Measurements from ENCODE around the gene FAM13A. TPM values are rescaled to one million over a fixed set of nuclear protein-coding genes. Genes with fewer than 3 reads are reported as not detected.

Gene FAM13A
- polyA plus RNA-seq, 1 donor from 2014 or later, result 4.0 TPM

- H3K4me2 ChIP-seq (ENCODE audit: low read length), result no peak overlapping the region
- no peak for TF ChIP-seq TAF1 (IDR thresholded peaks at IDR 0.05; ENCODE audit: low read depth)
- no peak for TF ChIP-seq EZH2 (IDR thresholded peaks at IDR 0.05; ENCODE audit: borderline replicate concordance, insufficient read depth, low read length, poor library complexity, severe bottlenecking)
- no peak for TF ChIP-seq EP300 (conservative IDR thresholded peaks at IDR 0.05; ENCODE audit: poor library complexity, severe bottlenecking)
- no peak for TF ChIP-seq SMC3 (conservative IDR thresholded peaks at IDR 0.05; ENCODE audit: poor library complexity)
- TF ChIP-seq POLR2AphosphoS5 (IDR thresholded peaks at IDR 0.05), result no peak
- no peak for TF ChIP-seq MXI1 (conservative IDR thresholded peaks at IDR 0.05; ENCODE audit: poor library complexity, severe bottlenecking)
- TF ChIP-seq, protein P1, sequence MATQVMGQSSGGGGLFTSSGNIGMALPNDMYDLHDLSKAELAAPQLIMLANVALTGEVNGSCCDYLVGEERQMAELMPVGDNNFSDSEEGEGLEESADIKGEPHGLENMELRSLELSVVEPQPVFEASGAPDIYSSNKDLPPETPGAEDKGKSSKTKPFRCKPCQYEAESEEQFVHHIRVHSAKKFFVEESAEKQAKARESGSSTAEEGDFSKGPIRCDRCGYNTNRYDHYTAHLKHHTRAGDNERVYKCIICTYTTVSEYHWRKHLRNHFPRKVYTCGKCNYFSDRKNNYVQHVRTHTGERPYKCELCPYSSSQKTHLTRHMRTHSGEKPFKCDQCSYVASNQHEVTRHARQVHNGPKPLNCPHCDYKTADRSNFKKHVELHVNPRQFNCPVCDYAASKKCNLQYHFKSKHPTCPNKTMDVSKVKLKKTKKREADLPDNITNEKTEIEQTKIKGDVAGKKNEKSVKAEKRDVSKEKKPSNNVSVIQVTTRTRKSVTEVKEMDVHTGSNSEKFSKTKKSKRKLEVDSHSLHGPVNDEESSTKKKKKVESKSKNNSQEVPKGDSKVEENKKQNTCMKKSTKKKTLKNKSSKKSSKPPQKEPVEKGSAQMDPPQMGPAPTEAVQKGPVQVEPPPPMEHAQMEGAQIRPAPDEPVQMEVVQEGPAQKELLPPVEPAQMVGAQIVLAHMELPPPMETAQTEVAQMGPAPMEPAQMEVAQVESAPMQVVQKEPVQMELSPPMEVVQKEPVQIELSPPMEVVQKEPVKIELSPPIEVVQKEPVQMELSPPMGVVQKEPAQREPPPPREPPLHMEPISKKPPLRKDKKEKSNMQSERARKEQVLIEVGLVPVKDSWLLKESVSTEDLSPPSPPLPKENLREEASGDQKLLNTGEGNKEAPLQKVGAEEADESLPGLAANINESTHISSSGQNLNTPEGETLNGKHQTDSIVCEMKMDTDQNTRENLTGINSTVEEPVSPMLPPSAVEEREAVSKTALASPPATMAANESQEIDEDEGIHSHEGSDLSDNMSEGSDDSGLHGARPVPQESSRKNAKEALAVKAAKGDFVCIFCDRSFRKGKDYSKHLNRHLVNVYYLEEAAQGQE (IDR thresholded peaks at IDR 0.05; ENCODE audit: borderline replicate concordance), result no peak
- TF ChIP-seq CTCF (IDR thresholded peaks at IDR 0.05; ENCODE audit: poor library complexity, severe bottlenecking), result no peak
- TF ChIP-seq RAD21 (conservative IDR thresholded peaks at IDR 0.05), result no peak
- H3K9me3 ChIP-seq (ENCODE audit: low read length), result no peaks in the 10 kb centered on the region
- no peak overlapping the region for H3K9ac ChIP-seq (ENCODE audit: low read length)
- H3K36me3 ChIP-seq (ENCODE audit: insufficient read depth, low read length), result peaks cover 2% of the 10 kb centered on the region
- no peak overlapping the region for H3K4me3 ChIP-seq (ENCODE audit: low read length)
- H3K27ac ChIP-seq (ENCODE audit: low read length), result no peak overlapping the region
- no peaks in the 10 kb centered on the region for H3K27me3 ChIP-seq (ENCODE audit: insufficient read depth, low read depth, low read length)
- no peaks in the 10 kb centered on the region for H3K9me2 ChIP-seq (ENCODE audit: insufficient read depth, low read length)
- no peak overlapping the region for H2AFZ ChIP-seq (ENCODE audit: low read depth, low read length)
- no peaks in the 10 kb centered on the region for H3K79me2 ChIP-seq (replicated peaks; ENCODE audit: insufficient read depth, low read length)
- no peaks in the 10 kb centered on the region for H3F3A ChIP-seq (ENCODE audit: insufficient read depth, low read length, poor library complexity, severe bottlenecking)
- no peaks in the 10 kb centered on the region for H4K20me1 ChIP-seq (ENCODE audit: insufficient read depth)
These were observed 304.9 kb downstream of the FAM13A start for GRCh38 chr4:88752076-88752463.

DNA sequence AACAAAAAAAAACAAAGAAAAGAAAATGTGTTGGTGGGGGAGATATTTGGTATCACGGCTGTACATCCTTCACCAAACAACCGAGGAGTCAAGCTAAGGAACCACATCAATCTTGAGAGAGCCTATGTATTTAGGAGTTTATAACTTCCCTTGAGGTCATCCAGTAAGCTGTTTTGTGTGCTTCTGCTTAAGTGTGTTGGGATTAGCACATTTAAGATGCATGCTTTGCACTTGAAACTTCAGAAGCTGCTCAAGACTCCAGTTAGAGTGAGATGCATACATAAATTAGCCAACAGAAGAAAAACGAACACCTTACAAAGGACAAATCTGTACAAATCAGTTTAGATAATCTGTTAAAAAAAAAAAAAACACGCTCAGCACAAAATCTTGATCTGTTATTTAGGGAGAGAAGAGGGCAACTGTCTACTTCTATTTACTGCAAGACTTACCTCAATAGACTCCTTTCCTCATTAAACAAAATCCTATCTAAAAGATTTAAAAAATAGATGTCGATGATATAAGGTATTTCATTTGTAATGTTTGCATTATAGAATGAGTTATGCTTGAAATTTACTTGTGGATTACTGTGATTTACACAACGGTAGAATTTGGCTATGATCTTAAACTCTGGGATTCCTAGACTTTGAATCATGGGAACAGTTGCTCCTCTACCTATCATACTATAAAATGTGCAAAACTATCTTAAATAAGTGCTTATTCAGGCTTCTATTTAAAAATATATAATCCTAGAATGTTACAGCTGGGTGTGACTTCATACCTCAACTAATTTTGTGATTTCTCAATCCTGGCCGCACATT is 305.5 kb downstream of the FAM13A start:
- Histone ChIP-seq H3K9ac (ENCODE audit: low read length) (no peak overlapping the region), H3K27me3 (ENCODE audit: insufficient read depth, low read depth, low read length) (no peaks in the 10 kb centered on the region), H3K9me3 (ENCODE audit: low read length) (no peaks in the 10 kb centered on the region), H3K9me2 (ENCODE audit: insufficient read depth, low read length) (no peaks in the 10 kb centered on the region), H3K4me3 (ENCODE audit: low read length) (no peak overlapping the region), H2AFZ (ENCODE audit: low read depth, low read length) (no peak overlapping the region), H3K79me2 (replicated peaks; ENCODE audit: insufficient read depth, low read length) (no peaks in the 10 kb centered on the region), H3K27ac (ENCODE audit: low read length) (no peak overlapping the region), H3K4me2 (ENCODE audit: low read length) (no peak overlapping the region), H3K36me3 (ENCODE audit: insufficient read depth, low read length) (peaks cover 2% of the 10 kb centered on the region), H4K20me1 (ENCODE audit: insufficient read depth) (no peaks in the 10 kb centered on the region), H3F3A (ENCODE audit: insufficient read depth, low read length, poor library complexity, severe bottlenecking) (no peaks in the 10 kb centered on the region)
- TF ChIP-seq EZH2 (IDR thresholded peaks at IDR 0.05; ENCODE audit: borderline replicate concordance, insufficient read depth, low read length, poor library complexity, severe bottlenecking), result no peak
- TF ChIP-seq, protein P1 (IDR thresholded peaks at IDR 0.05; ENCODE audit: borderline replicate concordance), result no peak
- TF ChIP-seq EP300 (conservative IDR thresholded peaks at IDR 0.05; ENCODE audit: poor library complexity, severe bottlenecking), result no peak
- no peak for TF ChIP-seq SMC3 (conservative IDR thresholded peaks at IDR 0.05; ENCODE audit: poor library complexity)
- TF ChIP-seq RAD21 (conservative IDR thresholded peaks at IDR 0.05), result no peak
- no peak for TF ChIP-seq MXI1 (conservative IDR thresholded peaks at IDR 0.05; ENCODE audit: poor library complexity, severe bottlenecking)
- TF ChIP-seq POLR2AphosphoS5 (IDR thresholded peaks at IDR 0.05), result no peak
- TF ChIP-seq CTCF (IDR thresholded peaks at IDR 0.05; ENCODE audit: poor library complexity, severe bottlenecking), result no peak
